Psoas muscle (tissue), 8 donors: ENCODE data around the gene ATXN10. TPM values are rescaled to one million over a fixed set of nuclear protein-coding genes. Genes with fewer than 3 reads are reported as not detected.

Experiments
- ATAC-seq, 4 donors: fragments of 200-7000 bp; cut with Tn5 transposase; one replicate each; pipeline ENCODE4 v1.9.1; 2020; ENCODE audit warnings: moderate library complexity in 3 of 4, mild to moderate bottlenecking in 2 of 4
- DNase-seq, 2 donors: peaks; one replicate each; pipeline ENCODE4 v3.0.0-alpha.2; 2020
- H3K27ac ChIP-seq: fragments of 200-600 bp; one replicate; pipeline ENCODE4 v1.8.0; 2022
- H3K27me3 ChIP-seq, 3 donors: fragments of 200-600 bp in 1 of 3; one replicate each; pipeline versions ENCODE4 v1.6.1 to v1.8.0; 2013 to 2022; ENCODE audit warnings: low read length in 2 of 3, mild to moderate bottlenecking in 2 of 3, moderate library complexity in 1 of 3; ENCODE audit not compliant: insufficient read depth in 3 of 3
- H3K36me3 ChIP-seq, 2 donors: fragments of 200-600 bp in 1 of 2; one replicate each; pipeline versions ENCODE4 v1.6.1 to v1.8.0; 2013 to 2022; ENCODE audit warnings: low read depth in 1 of 2, mild to moderate bottlenecking in 1 of 2, moderate library complexity in 1 of 2; ENCODE audit not compliant: insufficient read depth in 1 of 2
- H3K4me1 ChIP-seq: fragments of 200-600 bp; one replicate; pipeline ENCODE4 v1.8.0; 2022
- H3K4me3 ChIP-seq: fragments of 200-600 bp; one replicate; pipeline ENCODE4 v1.8.0; 2022; ENCODE audit warnings: mild to moderate bottlenecking
- H3K9me3 ChIP-seq: fragments of 200-600 bp; one replicate; pipeline ENCODE4 v1.8.0; 2022
- WGBS, 3 donors: extraction: QIAGEN DNeasy Blood & Tissue Kit; methylation state at CpG; one replicate each; pipeline versions ENCODE4 v1.1.6 to v1.1.7; 2013; 5-methylcytosine and 5-hydroxymethylcytosine counted together
- intact Hi-C, 2 donors: fragments of 100-400 bp; cut with DNase I; formaldehyde crosslinking; loops; one replicate each; pipeline versions ENCODE4 v1.11.0 to v1.14.2; 2022
- polyA plus RNA-seq, 3 donors: library from polyadenylated mRNA; stranded (reverse); fragments of 200-250 nt; gene quantifications; one replicate each; pipeline ENCODE4 v1.2.3, GENCODE V29; 2013
- total RNA-seq, 4 donors: library from RNA; stranded (reverse); fragmentation: NEBNext Ultra II Directional in 2 of 4; extraction: Animal tissue kit (Norgen Biotek cat#: 25700) in 2 of 4; gene quantifications; one replicate each; pipeline versions ENCODE4 v1.2.1 to v1.2.4, GENCODE V29; 2021 to 2023
- TF ChIP-seq, protein P1 (sequence below): fragments of 200-600 bp; IDR thresholded peaks from one replicate; pipeline ENCODE4 v1.8.0; 2022; ENCODE audit warnings: antibody characterized with exemption
- donor health status: healthy with polysubstance abuse.
- donor health status: DM: no; HTN: no; CAD: no; lungs with moderate emphysema.
- donor health status: Bipolar disorder and iron deficiency.
- donor health status: healthy.
- donor health status: DM: yes; HTN: yes; CAD: no.
- donor health status: DM: no; HTN: no; CAD: no.
- donor health status: DM: no; HTN: no; CAD: no.
- donor health status: DM: yes; HTN: yes; CAD: no.

Gene ATXN10
- total and polyA plus RNA-seq, 7 donors = 57.7 to 173 (median 115) TPM

DNA sequence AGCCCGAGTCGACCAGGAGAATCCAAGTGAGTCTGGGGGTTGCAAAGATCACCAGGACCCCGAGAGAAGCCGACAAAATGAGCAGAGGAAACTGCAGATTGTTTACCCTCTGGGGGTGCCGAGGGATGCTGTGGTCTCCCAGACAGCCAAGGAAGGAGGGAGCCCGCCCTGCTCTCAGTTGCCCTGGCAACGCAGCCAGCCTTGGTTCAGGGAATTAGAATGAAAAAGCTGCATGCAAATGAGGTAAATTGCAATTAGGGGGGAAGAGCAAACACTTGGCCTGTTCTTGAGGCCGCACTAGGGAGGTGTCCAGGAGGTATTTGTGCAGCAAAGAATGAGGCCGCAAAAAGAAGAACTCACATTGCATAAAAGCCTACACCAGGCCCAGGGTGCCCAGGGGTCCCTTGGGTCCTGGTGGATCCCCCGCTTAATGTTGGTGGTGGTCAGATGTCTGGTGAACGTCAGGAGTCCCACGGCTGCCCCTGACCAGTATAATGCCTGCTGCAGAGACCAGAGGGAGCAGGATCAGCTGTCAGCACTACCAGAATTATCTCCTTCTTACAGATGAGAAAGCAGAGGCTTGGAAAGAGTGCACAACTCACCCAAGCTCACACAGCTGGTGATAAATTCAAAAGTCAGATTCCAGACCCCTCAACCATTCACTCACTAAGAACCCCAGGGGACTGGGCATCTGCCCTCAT lies 40.3 kb upstream of the ATXN10 start:
- WGBS, 3 donors = 46 to 55% (median 47%) methylated on average over 12 of the region's 12 CpGs
- ATAC-seq = no peak
- H3K9me3 ChIP-seq = no peaks in the 10 kb centered on the region
- H3K27ac ChIP-seq = no peak overlapping the region
- no peaks in the 10 kb centered on the region for H3K4me1 ChIP-seq
- intact Hi-C loops = no loop called here
- TF ChIP-seq, protein P1, sequence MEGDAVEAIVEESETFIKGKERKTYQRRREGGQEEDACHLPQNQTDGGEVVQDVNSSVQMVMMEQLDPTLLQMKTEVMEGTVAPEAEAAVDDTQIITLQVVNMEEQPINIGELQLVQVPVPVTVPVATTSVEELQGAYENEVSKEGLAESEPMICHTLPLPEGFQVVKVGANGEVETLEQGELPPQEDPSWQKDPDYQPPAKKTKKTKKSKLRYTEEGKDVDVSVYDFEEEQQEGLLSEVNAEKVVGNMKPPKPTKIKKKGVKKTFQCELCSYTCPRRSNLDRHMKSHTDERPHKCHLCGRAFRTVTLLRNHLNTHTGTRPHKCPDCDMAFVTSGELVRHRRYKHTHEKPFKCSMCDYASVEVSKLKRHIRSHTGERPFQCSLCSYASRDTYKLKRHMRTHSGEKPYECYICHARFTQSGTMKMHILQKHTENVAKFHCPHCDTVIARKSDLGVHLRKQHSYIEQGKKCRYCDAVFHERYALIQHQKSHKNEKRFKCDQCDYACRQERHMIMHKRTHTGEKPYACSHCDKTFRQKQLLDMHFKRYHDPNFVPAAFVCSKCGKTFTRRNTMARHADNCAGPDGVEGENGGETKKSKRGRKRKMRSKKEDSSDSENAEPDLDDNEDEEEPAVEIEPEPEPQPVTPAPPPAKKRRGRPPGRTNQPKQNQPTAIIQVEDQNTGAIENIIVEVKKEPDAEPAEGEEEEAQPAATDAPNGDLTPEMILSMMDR = no peak
- no peak for DNase-seq
- H3K36me3 ChIP-seq = no peaks in the 10 kb centered on the region
- H3K27me3 ChIP-seq = peaks cover 0 to 33% (median 1%) of the 10 kb centered on the region in 3 donors
- no peak overlapping the region for H3K4me3 ChIP-seq

DNA sequence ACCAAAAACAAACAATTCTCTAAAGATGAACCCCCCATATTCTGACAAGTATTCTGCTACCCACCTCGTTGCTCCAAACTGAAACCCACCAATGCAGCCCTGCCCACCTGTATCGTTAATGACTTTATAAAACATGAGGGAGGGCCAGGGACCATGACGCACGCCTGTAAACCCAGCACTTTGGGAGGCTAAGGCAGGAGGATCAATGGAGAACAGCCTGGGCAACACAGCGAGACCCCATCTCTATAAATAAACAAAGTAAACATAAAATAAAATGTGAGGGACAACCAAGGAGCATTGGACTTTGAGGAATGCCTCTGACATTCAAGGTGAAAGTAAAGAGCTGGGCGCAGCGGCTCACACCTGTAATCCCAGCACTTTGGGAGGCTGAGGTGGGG lies 39.8 kb upstream of the ATXN10 start:
- H3K36me3 ChIP-seq = no peaks in the 10 kb centered on the region
- ATAC-seq (no peak), DNase-seq (no peak)
- TF ChIP-seq, protein P1 = no peak
- H3K4me3 ChIP-seq = no peak overlapping the region
- H3K27ac ChIP-seq = no peak overlapping the region
- H3K27me3 ChIP-seq = peaks cover 0 to 33% (median 1%) of the 10 kb centered on the region in 3 donors
- intact Hi-C loops = no loop called here
- H3K4me1 ChIP-seq = no peaks in the 10 kb centered on the region
- no peaks in the 10 kb centered on the region for H3K9me3 ChIP-seq
- WGBS, 3 donors = 83 to 87% (median 86%) methylated on average over 7 of the region's 7 CpGs

DNA sequence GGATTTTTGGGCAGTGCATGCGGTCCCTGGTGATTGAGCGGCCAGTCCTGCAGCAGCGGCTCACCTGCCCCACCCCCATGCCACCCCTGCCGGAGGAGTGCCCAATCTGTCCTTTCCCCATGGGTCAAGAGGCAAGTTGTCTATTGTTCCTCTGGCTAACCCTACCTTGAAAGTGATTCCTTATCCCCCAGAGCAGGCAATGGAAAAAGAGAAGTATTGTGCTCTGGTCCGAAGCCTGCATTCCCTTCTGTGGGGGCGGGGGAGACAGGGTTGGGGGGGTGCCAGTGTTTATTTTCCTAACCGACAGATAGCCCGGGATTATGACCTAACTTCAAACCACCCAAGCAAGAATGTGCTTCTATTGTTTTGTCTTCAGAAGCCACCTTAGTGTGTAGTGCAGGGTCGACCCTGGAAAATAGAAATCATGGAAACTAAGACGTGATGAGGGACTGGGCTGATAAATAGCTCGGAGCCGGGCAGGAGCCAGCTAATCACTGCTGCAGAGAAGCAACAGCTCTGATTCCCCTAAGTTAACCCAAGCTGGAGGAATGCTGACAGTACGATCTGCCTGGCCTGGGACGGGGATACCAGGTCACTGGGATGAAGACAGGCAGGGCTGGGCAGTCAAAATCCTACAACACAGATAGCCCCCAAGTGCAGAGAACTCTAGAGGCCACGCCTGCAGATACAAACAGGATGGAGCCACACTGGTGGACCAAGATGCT lies 38.7 kb upstream of the ATXN10 start:
- ATAC-seq (no peak), DNase-seq (no peak)
- Histone ChIP-seq H3K27ac (no peak overlapping the region), H3K9me3 (no peaks in the 10 kb centered on the region), H3K4me3 (no peak overlapping the region), H3K27me3 (peaks cover 0 to 29% (median 1%) of the 10 kb centered on the region in 3 donors), H3K36me3 (no peaks in the 10 kb centered on the region), H3K4me1 (no peaks in the 10 kb centered on the region)
- TF ChIP-seq, protein P1 = no peak
- intact Hi-C loops = no loop called here
- WGBS, 3 donors = 12 to 18% (median 17%) methylated on average over 15 of the region's 15 CpGs

DNA sequence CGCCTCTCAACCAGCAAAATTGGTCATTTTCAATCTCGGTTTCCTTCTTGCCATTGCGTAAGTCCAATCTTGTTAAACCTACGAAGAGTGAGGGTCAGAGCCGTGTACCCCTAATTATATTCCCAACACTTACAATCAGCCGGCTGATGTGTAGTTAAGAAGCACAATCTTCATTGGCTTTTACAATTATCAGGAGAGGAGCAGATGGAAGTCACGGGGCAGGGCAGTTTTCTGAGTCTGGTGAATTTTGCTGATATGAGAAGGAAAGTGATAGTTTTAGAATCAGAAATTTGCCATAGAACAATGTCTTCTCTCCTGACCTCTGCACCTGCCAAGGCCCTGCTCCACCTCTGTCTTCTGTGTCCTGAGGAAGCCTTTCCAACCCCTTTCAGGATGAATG lies 35.0 kb upstream of the ATXN10 start:
- Histone ChIP-seq H3K36me3 (no peaks in the 10 kb centered on the region), H3K4me3 (no peak overlapping the region), H3K27ac (no peak overlapping the region), H3K4me1 (no peaks in the 10 kb centered on the region), H3K9me3 (no peaks in the 10 kb centered on the region), H3K27me3 (peaks cover 0 to 13% (median 0%) of the 10 kb centered on the region in 3 donors)
- DNase-seq = no peak
- no peak for ATAC-seq
- 83 to 93% (median 87%) methylated on average over 7 of the region's 7 CpGs for WGBS, 3 donors
- TF ChIP-seq, protein P1 = no peak
- intact Hi-C loops = loop anchor here in 1 of 2 donors (5.0 kb wide), 1 partner anchor 336 kb away; no protein-coding TSS in a partner anchor
